ENCODE data around the gene DPT.

GRCh38 chr1:168653567-168653966 is 75.4 kb downstream of the DPT start:
- TF ChIP-seq, protein P1, sequence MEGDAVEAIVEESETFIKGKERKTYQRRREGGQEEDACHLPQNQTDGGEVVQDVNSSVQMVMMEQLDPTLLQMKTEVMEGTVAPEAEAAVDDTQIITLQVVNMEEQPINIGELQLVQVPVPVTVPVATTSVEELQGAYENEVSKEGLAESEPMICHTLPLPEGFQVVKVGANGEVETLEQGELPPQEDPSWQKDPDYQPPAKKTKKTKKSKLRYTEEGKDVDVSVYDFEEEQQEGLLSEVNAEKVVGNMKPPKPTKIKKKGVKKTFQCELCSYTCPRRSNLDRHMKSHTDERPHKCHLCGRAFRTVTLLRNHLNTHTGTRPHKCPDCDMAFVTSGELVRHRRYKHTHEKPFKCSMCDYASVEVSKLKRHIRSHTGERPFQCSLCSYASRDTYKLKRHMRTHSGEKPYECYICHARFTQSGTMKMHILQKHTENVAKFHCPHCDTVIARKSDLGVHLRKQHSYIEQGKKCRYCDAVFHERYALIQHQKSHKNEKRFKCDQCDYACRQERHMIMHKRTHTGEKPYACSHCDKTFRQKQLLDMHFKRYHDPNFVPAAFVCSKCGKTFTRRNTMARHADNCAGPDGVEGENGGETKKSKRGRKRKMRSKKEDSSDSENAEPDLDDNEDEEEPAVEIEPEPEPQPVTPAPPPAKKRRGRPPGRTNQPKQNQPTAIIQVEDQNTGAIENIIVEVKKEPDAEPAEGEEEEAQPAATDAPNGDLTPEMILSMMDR (IDR thresholded peaks at IDR 0.05): no peak
- no peak for TF ChIP-seq POLR2A (IDR thresholded peaks at IDR 0.05)

Data from testis (tissue), 2 donors.